Measurements from ENCODE around the gene APC. TPM values are rescaled to one million over a fixed set of nuclear protein-coding genes. Genes with fewer than 3 reads are reported as not detected.
"Not testable (repeated sequence)": the region's sequence is repeated elsewhere in the genome, so short reads cannot be mapped to it uniquely, and the experiment has no call there.

APC gene
- total RNA-seq, 2 donors from 2014 or later: 17.4 to 24.5 TPM

DNA sequence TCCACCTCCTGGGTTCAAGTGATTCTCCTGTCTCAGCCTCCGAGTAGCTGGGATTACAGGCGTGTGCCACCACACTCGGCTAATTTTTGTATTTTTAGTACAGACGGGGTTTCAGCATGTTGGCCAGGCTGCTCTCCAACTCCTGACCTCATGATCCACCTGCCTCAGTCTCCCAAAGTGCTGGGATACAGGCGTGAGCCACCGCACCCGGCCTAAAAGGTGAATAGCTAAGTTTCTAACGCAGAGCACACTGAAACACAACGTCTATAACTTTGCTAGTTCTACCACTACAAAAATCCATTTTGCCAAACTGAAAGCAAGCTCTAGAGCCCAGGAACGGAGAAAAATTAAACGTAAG is 122.9 kb downstream of the APC start:
- ATAC-seq; DNase-seq (ENCODE audit: low spot score in 2 of 2); H3K9me3 Mint-ChIP-seq: not testable (repeated sequence)
- Mint-ChIP-seq H3K36me3 (peaks cover 25 to 28% of the 10 kb centered on the region in 2 donors), H3K27ac (peak overlapping the region; percentile 96 to 99)

DNA sequence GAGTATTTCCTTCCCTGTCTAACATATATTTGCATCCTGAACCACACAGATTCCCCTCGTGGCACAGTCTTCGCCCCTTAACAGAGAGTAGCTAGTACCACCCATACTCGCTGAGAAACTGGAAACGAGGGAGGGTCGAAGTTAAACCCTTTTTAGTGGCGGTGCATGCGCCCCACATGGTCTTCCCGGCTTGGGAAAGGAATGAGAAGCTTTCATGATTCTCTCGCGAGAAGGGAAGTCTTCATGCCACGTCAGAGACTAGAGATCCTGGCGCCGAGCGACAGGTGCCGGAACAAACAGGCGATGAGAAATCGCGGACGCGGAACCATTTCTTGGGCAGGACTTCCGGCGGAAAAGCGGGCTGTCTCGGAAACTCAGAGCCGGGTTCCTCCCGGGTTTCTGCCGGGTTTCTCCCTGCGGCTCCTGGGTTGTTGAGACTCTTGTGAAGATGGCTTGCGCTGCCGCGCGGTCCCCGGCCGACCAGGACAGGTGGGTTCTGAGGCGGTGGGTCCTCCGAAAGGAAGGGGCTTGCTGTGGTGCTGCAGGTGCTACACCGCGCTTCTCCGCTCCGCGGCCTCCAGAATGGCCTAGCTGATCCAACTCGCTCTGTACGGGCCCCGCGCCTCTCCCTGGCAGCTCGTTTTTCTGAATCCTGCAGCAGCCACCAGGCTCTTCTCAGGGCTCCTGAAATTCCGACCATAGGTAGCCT is 123.4 kb downstream of the APC start, which contains the start of gene SRP19:
SRP19 (plus strand) TSS at position 359 of the 709 bp plus-strand sequence; CDS start at position 449, 90 bp downstream.
- peak within 1 kb of the TSS; percentile 96 to 99 for H3K27ac Mint-ChIP-seq
- peaks cover 25 to 28% of the 10 kb centered on the region in 2 donors for H3K36me3 Mint-ChIP-seq
- H3K9me3 Mint-ChIP-seq: peaks cover 0 to 2% of the 10 kb centered on the region in 2 donors
- DNase-seq (ENCODE audit: low spot score in 2 of 2): peak; percentile 87 to 93
- ATAC-seq: peak; percentile 96 to 97

DNA sequence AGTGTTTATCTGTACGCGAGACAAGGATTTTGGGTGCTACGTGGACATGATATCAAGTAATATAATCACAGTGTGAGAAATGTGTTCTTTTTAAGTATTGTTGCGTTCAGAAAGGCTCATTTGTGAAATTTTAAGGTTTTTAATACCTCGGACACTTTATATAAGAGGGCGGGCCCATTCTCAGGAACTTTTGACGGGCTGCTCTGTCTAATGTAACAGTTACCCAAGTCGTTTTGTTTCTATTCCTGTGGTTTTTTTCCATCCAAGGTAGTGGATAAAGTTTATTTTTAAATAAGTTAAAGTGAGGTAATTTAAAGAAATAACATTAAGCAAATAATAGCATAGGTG is 123.9 kb downstream of the APC start:
- ATAC-seq: no peak

DNA sequence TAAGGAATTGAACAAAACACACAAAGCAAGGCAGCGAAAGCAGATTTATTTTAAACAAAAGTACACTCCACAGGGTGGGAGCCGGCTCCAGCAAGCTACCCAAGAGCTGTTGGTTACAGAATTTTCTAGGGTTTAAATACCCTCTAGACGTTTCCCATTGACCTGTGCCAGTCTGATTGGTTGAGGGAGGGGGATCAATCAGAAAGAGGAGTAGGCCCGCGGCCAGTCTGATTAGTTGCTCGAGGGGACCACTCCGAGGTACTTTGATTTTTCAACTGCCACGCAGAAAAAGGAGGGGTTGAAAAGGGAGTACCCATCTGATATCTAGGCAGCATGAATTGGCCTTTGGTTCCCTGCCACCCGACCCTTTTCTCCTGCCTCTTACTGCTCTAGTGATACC is 124.4 kb downstream of the APC start:
- Mint-ChIP-seq H3K36me3 (peaks cover 25 to 29% of the 10 kb centered on the region in 2 donors), H3K27ac (peak overlapping the region; percentile 96 to 99), H3K9me3 (peaks cover 0 to 2% of the 10 kb centered on the region in 2 donors)
- ATAC-seq (no peak), DNase-seq (ENCODE audit: low spot score in 2 of 2) (no peak)

More for the DNA sequence above, 123.9 kb downstream of the APC start:
- H3K9me3 Mint-ChIP-seq: peaks cover 0 to 2% of the 10 kb centered on the region in 2 donors
- peak overlapping the region; percentile 96 to 99 for H3K27ac Mint-ChIP-seq
- DNase-seq (ENCODE audit: low spot score in 2 of 2): no peak
- H3K36me3 Mint-ChIP-seq: peaks cover 25 to 28% of the 10 kb centered on the region in 2 donors

GRCh38 chr5:112863549-112863948 is 125.9 kb downstream of the APC start:
- Mint-ChIP-seq H3K36me3 (peaks cover 25 to 41% of the 10 kb centered on the region in 2 donors), H3K27ac (peak overlapping the region; percentile 44 to 79), H3K9me3 (peaks cover 0 to 2% of the 10 kb centered on the region in 2 donors)
- no peak for ATAC-seq
- DNase-seq (ENCODE audit: low spot score in 2 of 2): no peak

- no peak for DNase-seq (ENCODE audit: low spot score in 2 of 2)
- Mint-ChIP-seq H3K36me3 (peaks cover 25 to 48% of the 10 kb centered on the region in 2 donors), H3K27ac (no peak overlapping the region), H3K9me3 (no peaks in the 10 kb centered on the region)
- ATAC-seq: no peak
Measured at GRCh38 chr5:112865128-112865527, 127.4 kb downstream of the APC start.

DNA sequence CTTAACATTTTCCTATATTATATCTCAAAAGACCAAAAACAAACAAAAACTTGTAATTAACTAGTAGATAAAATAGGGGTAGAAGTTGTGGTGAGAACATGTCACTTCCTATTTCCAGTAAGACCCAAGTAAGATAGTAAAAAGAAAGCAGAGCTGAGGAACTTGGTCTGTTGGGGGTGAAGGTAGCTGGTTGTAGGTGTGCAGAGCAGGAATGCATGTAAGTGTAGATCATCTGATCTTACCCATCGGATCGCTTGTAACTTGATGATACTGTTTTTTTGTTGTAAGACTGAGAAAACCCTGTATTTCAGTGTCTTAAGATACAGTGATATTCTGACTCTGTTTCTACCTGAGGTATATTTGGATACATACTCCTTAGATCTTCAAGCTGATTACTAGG is 129.1 kb downstream of the APC start:
- no peaks in the 10 kb centered on the region for H3K9me3 Mint-ChIP-seq
- peak overlapping the region; percentile 16 to 94 for H3K27ac Mint-ChIP-seq
- DNase-seq (ENCODE audit: low spot score in 2 of 2) (no peak), ATAC-seq (peak in 1 of 2 donors; percentile 71)
- H3K36me3 Mint-ChIP-seq: peaks cover 12 to 44% of the 10 kb centered on the region in 2 donors

DNA sequence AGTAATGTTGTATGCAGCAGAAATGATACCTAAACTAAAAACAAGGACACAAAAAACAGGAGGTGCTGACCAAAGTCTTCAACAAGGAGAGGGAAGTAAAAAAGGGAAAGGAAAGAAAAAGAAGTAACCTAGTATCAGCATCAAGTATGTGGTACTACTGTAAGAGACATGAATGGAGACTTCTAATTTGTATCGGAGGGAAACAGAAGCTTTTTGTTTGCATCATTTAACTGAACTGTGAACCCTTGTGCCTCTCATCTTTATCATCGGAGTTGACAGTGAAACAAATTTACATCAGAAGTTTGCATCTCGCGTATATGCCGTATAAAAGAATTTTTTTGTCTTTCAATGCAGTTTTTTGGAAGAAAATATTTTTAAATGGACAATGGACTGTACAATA is 129.7 kb downstream of the APC start:
- Mint-ChIP-seq H3K36me3 (peaks cover 8 to 39% of the 10 kb centered on the region in 2 donors), H3K9me3 (no peaks in the 10 kb centered on the region), H3K27ac (peak overlapping the region; percentile 16 to 80)
- DNase-seq (ENCODE audit: low spot score in 2 of 2): no peak
- no peak for ATAC-seq

DNA sequence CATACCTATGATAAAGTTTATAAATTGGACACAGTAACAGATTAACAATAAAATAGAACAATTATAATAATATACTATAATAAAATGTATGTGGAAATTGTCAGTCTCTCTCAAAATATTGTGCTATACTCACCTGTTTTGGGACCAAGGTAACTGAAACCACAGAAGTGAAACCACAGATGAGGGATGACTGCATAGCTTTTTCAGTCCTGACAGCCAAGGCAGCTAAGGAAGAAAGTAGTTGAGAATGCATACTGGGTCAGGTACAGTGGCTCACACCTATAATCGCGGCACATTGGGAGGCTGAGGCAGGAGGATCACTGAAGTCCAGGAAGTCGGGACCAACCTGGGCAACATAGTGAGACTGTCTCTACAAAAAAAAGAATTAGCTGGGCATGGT is 132.3 kb downstream of the APC start:
- Mint-ChIP-seq H3K36me3 (peaks cover 0 to 31% of the 10 kb centered on the region in 2 donors), H3K9me3 (no peaks in the 10 kb centered on the region), H3K27ac (peak overlapping the region in 1 of 2 donors; percentile 85)
- DNase-seq (ENCODE audit: low spot score in 2 of 2): peak in 1 of 2 donors; percentile 27
- ATAC-seq: peak; percentile 77 to 81

DNA sequence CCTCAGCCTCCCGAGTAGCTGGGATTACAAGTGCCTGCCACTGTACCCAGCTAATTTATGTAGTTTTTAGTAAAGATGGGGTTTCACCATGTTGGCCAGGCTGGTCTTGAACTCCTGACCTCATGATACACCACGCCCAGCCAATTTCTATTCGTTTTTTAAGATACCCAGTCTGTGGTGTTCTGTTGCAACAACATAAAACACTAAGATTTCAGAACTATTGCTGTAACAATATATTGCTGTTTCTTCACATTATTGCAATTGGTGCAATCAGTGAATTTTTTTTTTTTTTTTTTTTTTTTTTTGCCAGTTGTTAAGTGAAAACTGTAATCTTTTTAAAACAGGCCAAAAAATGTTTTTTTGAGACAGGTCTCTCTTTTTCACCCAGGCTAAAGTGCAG is 133.3 kb downstream of the APC start:
- peaks cover 0 to 31% of the 10 kb centered on the region in 2 donors for H3K36me3 Mint-ChIP-seq
- no peaks in the 10 kb centered on the region for H3K9me3 Mint-ChIP-seq
- DNase-seq (ENCODE audit: low spot score in 2 of 2): no peak

GRCh38 chr5:112876362-112876761 is 138.7 kb downstream of the APC start:
- peaks cover 6 to 15% of the 10 kb centered on the region in 2 donors for H3K36me3 Mint-ChIP-seq

More for the DNA sequence above, 133.3 kb downstream of the APC start:
- ATAC-seq: no peak
- peak overlapping the region in 1 of 2 donors; percentile 72 for H3K27ac Mint-ChIP-seq

GRCh38 chr5:112878101-112878500 is 140.4 kb downstream of the APC start:
- no peak for ATAC-seq
- Mint-ChIP-seq H3K9me3 (no peaks in the 10 kb centered on the region), H3K36me3 (peaks cover 6 to 15% of the 10 kb centered on the region in 2 donors), H3K27ac (peak overlapping the region; percentile 58 to 87)
- DNase-seq (ENCODE audit: low spot score in 2 of 2): no peak

More at GRCh38 chr5:112876362-112876761, 138.7 kb downstream of the APC start:
- no peak for ATAC-seq
- Mint-ChIP-seq H3K9me3 (no peaks in the 10 kb centered on the region), H3K27ac (no peak overlapping the region)
- DNase-seq (ENCODE audit: low spot score in 2 of 2): no peak

DNA sequence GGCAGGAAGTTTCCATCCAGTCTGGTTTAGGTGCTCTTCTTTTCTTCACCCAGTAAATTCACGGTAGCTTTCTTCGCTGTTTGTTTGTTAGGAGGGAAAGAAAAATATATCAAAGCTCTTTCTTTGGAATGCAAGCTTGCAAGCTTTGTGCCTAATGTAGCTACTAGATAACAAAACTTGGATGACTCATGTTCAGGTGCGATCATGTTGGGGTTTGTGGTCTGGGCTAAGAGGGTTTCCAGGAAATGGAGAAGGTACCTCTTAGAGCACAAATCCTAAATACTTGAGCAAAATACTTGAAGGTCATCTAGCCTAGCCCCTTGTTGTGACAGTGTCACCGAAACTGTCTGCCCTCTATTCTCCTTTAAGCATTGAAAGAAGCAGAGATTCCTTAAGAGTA is 141.1 kb downstream of the APC start:
- DNase-seq (ENCODE audit: low spot score in 2 of 2): peak in 1 of 2 donors; percentile 42
- Mint-ChIP-seq H3K9me3 (no peaks in the 10 kb centered on the region), H3K36me3 (peaks cover 6 to 10% of the 10 kb centered on the region in 2 donors), H3K27ac (peak overlapping the region in 1 of 2 donors; percentile 93)
- ATAC-seq: peak; percentile 95 to 97

- Mint-ChIP-seq H3K9me3 (no peaks in the 10 kb centered on the region), H3K36me3 (peaks cover 6 to 15% of the 10 kb centered on the region in 2 donors), H3K27ac (peak overlapping the region in 1 of 2 donors; percentile 68)
- no peak for DNase-seq (ENCODE audit: low spot score in 2 of 2)
- ATAC-seq: no peak
Measured at GRCh38 chr5:112880219-112880964, 142.7 kb downstream of the APC start.

DNA sequence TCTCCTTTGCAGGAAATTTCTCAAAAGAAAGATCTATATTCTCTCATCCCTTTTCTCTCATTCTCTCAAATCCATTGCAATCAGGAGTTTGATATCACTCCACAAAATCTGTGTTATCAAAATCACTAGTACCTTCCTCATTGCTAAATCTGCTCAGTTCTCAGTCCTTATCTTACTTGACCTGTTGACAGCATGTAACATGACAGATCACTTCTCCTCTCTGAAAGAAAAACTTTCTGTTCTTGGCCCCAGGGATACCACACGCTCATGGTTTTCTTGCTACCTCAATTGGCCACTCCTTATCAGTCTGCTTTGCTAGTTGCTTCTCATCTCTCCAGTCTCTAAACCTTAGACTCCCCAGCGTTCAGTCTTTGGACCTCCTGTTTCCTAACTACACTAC is 145.5 kb downstream of the APC start:
- H3K27ac Mint-ChIP-seq: no peak overlapping the region
- ATAC-seq (no peak), DNase-seq (ENCODE audit: low spot score in 2 of 2) (no peak)
- no peaks in the 10 kb centered on the region for H3K9me3 Mint-ChIP-seq
- peaks cover 7 to 29% of the 10 kb centered on the region in 2 donors for H3K36me3 Mint-ChIP-seq

- Mint-ChIP-seq H3K36me3 (peaks cover 7 to 32% of the 10 kb centered on the region in 2 donors), H3K9me3 (no peaks in the 10 kb centered on the region), H3K27ac (peak overlapping the region; percentile 29 to 45)
- no peak for ATAC-seq
- DNase-seq (ENCODE audit: low spot score in 2 of 2): no peak
Measured at GRCh38 chr5:112885001-112885400, 147.3 kb downstream of the APC start.

DNA sequence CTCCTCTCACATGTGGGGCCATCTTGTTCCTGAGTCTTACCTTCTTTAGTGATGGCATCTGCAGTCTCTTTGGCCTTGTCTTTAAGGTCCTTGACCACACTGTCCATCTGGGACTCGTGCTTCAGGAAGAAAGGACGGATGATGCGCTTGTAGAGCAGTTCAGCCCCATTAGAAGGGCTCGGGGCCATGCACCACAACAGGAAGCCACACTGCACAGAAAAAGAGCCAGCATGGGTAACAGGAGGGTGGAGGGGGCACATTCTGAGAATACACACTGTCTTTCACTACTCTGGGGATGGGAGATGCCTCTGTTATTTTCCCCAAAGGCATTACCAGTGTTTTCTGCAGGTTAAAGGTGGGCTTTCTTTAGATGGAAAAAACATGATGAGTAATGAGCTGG is 149.3 kb downstream of the APC start:
- peaks cover 13 to 33% of the 10 kb centered on the region in 2 donors for H3K36me3 Mint-ChIP-seq
- peak overlapping the region in 1 of 2 donors; percentile 62 for H3K27ac Mint-ChIP-seq
- no peaks in the 10 kb centered on the region for H3K9me3 Mint-ChIP-seq
- ATAC-seq (no peak), DNase-seq (ENCODE audit: low spot score in 2 of 2) (no peak)
